CD14-positive monocyte (primary cell): ENCODE data around the gene BAZ2B. TPM values are rescaled to one million over a fixed set of nuclear protein-coding genes. Genes with fewer than 3 reads are reported as not detected.
A peak's percentile ranks its signal among the peaks of the same experiment; 100 is the strongest.

ENCODE experiments used
- DNase-seq, 3 donors: peaks; one replicate each; pipeline ENCODE4 v3.0.0-alpha.2; 2011 to 2022
- H2AFZ ChIP-seq: 2 replicates; pipeline ENCODE4 v1.6.0; 2012; ENCODE audit warnings: mild to moderate bottlenecking, low read depth, low read length, inconsistent platforms; ENCODE audit not compliant: insufficient read depth, poor library complexity, severe bottlenecking
- H3K27ac ChIP-seq, 2 donors: 1 replicate in 1 of 2; 2 replicates in 1 of 2; pipeline ENCODE4 v1.5.1; 2012 to 2013; ENCODE audit warnings: low read length in 2 of 2, control low read depth in 1 of 2, inconsistent platforms in 1 of 2, low read depth in 1 of 2, mild to moderate bottlenecking in 1 of 2
- H3K27me3 ChIP-seq, 2 donors: one replicate each; pipeline versions ENCODE4 v1.6.0 to v1.6.1; 2011 to 2013; ENCODE audit warnings: low read length in 2 of 2; ENCODE audit not compliant: control insufficient read depth in 2 of 2, insufficient read depth in 2 of 2
- H3K36me3 ChIP-seq, 2 donors: replicated peaks in 1 of 2; 1 replicate in 1 of 2; 2 replicates in 1 of 2; pipeline versions ENCODE4 v1.5.1 to v1.6.1; 2012 to 2013; ENCODE audit warnings: low read length in 2 of 2, control low read depth in 1 of 2, inconsistent platforms in 1 of 2, mild to moderate bottlenecking in 1 of 2; ENCODE audit not compliant: insufficient read depth in 2 of 2, control insufficient read depth in 1 of 2
- H3K4me1 ChIP-seq, 2 donors: 1 replicate in 1 of 2; 2 replicates in 1 of 2; pipeline versions ENCODE4 v1.5.1 to v1.6.1; 2012 to 2013; ENCODE audit warnings: low read length in 2 of 2, control low read depth in 1 of 2, inconsistent platforms in 1 of 2, mild to moderate bottlenecking in 1 of 2, moderate library complexity in 1 of 2; ENCODE audit not compliant: insufficient read depth in 2 of 2, control insufficient read depth in 1 of 2
- H3K4me2 ChIP-seq: replicated peaks from 2 replicates; pipeline ENCODE3; 2012; ENCODE audit warnings: low read length, moderate library complexity, mild to moderate bottlenecking; ENCODE audit not compliant: poor library complexity, severe bottlenecking; ENCODE audit errors: extremely low read depth
- H3K4me3 ChIP-seq, 3 experiments: fragments of 200-600 bp in 1 of 3; sonication (generic) in 1 of 3; replicated peaks in 1 of 3; 1 replicate in 2 of 3; 2 replicates in 1 of 3; pipeline ENCODE4 v1.5.1; 2011 to 2013; ENCODE audit warnings: low read length in 3 of 3, mild to moderate bottlenecking in 3 of 3, control low read depth in 2 of 3, low read depth in 2 of 3, inconsistent platforms in 1 of 3, moderate library complexity in 1 of 3
- H3K79me2 ChIP-seq: 2 replicates; pipeline ENCODE4 v1.6.0; 2012; ENCODE audit warnings: mild to moderate bottlenecking, control low read depth, inconsistent platforms, low read length, moderate library complexity; ENCODE audit not compliant: insufficient read depth
- H3K9ac ChIP-seq: 2 replicates; pipeline ENCODE4 v1.6.0; 2017; ENCODE audit warnings: low read length, mild to moderate bottlenecking; ENCODE audit not compliant: insufficient read depth, poor library complexity, severe bottlenecking
- H3K9me3 ChIP-seq, 2 donors: replicated peaks in 1 of 2; 1 replicate in 1 of 2; 2 replicates in 1 of 2; pipeline versions ENCODE4 v1.5.1 to v1.6.1; 2012 to 2013; ENCODE audit warnings: low read length in 2 of 2, control low read depth in 1 of 2; ENCODE audit not compliant: control insufficient read depth in 1 of 2, insufficient read depth in 1 of 2
- H4K20me1 ChIP-seq: 2 replicates; pipeline ENCODE4 v1.6.0; 2012; ENCODE audit warnings: mild to moderate bottlenecking, low read length, control low read depth, moderate library complexity; ENCODE audit not compliant: insufficient read depth
- H3K27ac Mint-ChIP-seq, 7 donors: one replicate each; pipeline ENCODE4 v1.8.0; 2020; ENCODE audit warnings: mild to moderate bottlenecking in 7 of 7, mixed read lengths in 7 of 7, moderate library complexity in 6 of 7, inconsistent platforms in 2 of 7
- H3K27me3 Mint-ChIP-seq, 3 donors: one replicate each; pipeline ENCODE4 v1.8.0; 2021 to 2022; ENCODE audit warnings: low read depth in 3 of 3, mild to moderate bottlenecking in 3 of 3, mixed read lengths in 3 of 3, moderate library complexity in 3 of 3, inconsistent platforms in 1 of 3
- H3K36me3 Mint-ChIP-seq, 2 donors: one replicate each; pipeline ENCODE4 v1.8.0; 2020; ENCODE audit warnings: mixed read lengths in 2 of 2, inconsistent platforms in 1 of 2, mild to moderate bottlenecking in 1 of 2
- H3K4me1 Mint-ChIP-seq: one replicate; pipeline ENCODE4 v1.8.0; 2020; ENCODE audit warnings: mild to moderate bottlenecking, mixed read lengths
- H3K4me3 Mint-ChIP-seq, 2 donors: one replicate each; pipeline ENCODE4 v1.8.0; 2020; ENCODE audit warnings: mild to moderate bottlenecking in 2 of 2, mixed read lengths in 2 of 2, moderate library complexity in 1 of 2
- H3K9me3 Mint-ChIP-seq, 7 donors: one replicate each; pipeline ENCODE4 v1.8.0; 2020 to 2022; ENCODE audit warnings: mixed read lengths in 7 of 7, mild to moderate bottlenecking in 6 of 7, moderate library complexity in 6 of 7, inconsistent platforms in 2 of 7
- CTCF ChIP-seq: fragments of 200-600 bp; IDR thresholded peaks from one replicate; pipeline ENCODE4 v1.8.0; 2022; ENCODE audit warnings: antibody characterized with exemption, mild to moderate bottlenecking
- WGBS: methylation state at CpG from one replicate; pipeline ENCODE4 v1.1.5; 2013; ENCODE audit warnings: missing lambda C conversion rate; ENCODE audit not compliant: insufficient coverage; 5-methylcytosine and 5-hydroxymethylcytosine counted together
- intact Hi-C, 2 donors: fragments of 100-400 bp; cut with micrococcal nuclease; formaldehyde crosslinking; loops; one replicate each; pipeline versions ENCODE4 v1.15.0 to v1.15.1; 2023
- polyA plus RNA-seq, 3 donors: library from polyadenylated mRNA; depleted of rRNA in 1 of 3; unstranded in 2 of 3; stranded (reverse) in 1 of 3; fragments of 300-500 nt in 2 of 3; fragments of >200 nt in 1 of 3; fragmentation: Illumina TruSeq in 2 of 3; gene quantifications; 1 replicate in 2 of 3; 2 replicates in 1 of 3; pipeline ENCODE4 v1.2.3, GENCODE V29; 2012 to 2021

Gene BAZ2B
- polyA plus RNA-seq, 3 donors: 12.9 to 34.2 (median 31.6) TPM

GRCh38 chr2:159545085-159545484, 71.3 kb downstream of the BAZ2B start:
- H3K4me3 Mint-ChIP-seq: no peak overlapping the region
- H3K27ac Mint-ChIP-seq: peak overlapping the region in 1 of 7 donors; percentile 11

GRCh38 chr2:159542101-159542500, 74.2 kb downstream of the BAZ2B start:
- H3K27ac ChIP-seq: no peak overlapping the region
- no peak for TF ChIP-seq CTCF
- peaks cover 5 to 14% (median 9%) of the 10 kb centered on the region in 7 donors for H3K9me3 Mint-ChIP-seq
- H3K4me2 ChIP-seq: no peak overlapping the region
- intact Hi-C loops: no loop called here
- H3K27me3 Mint-ChIP-seq: no peaks in the 10 kb centered on the region
- H3K9me3 ChIP-seq: peaks cover 0 to 3% of the 10 kb centered on the region in 2 donors
- DNase-seq: no peak
- no peaks in the 10 kb centered on the region for H3K27me3 ChIP-seq
- peaks cover 5% of the 10 kb centered on the region for H3K4me1 Mint-ChIP-seq
- peaks cover 33 to 68% of the 10 kb centered on the region in 2 donors for H3K36me3 Mint-ChIP-seq
- no peak overlapping the region for H3K4me3 Mint-ChIP-seq
- H3K36me3 ChIP-seq: peaks cover 8 to 58% of the 10 kb centered on the region in 2 donors
- H3K9ac ChIP-seq: no peak overlapping the region
- peak overlapping the region in 2 of 7 donors; percentile 13 to 24 for H3K27ac Mint-ChIP-seq
- no peaks in the 10 kb centered on the region for H3K4me1 ChIP-seq
- peaks cover 56% of the 10 kb centered on the region for H3K79me2 ChIP-seq
- H4K20me1 ChIP-seq: peaks cover 55% of the 10 kb centered on the region
- no peak overlapping the region for H2AFZ ChIP-seq
- no peak overlapping the region for H3K4me3 ChIP-seq

More at GRCh38 chr2:159545085-159545484, 71.3 kb downstream of the BAZ2B start:
- H3K27ac ChIP-seq: no peak overlapping the region
- peaks cover 31 to 49% of the 10 kb centered on the region in 2 donors for H3K36me3 Mint-ChIP-seq
- H3K79me2 ChIP-seq: peaks cover 60% of the 10 kb centered on the region
- H3K9ac ChIP-seq: no peak overlapping the region
- no peak overlapping the region for H2AFZ ChIP-seq
- H3K27me3 ChIP-seq: no peaks in the 10 kb centered on the region
- H4K20me1 ChIP-seq: peaks cover 34% of the 10 kb centered on the region
- peaks cover 5 to 14% (median 9%) of the 10 kb centered on the region in 7 donors for H3K9me3 Mint-ChIP-seq
- H3K4me2 ChIP-seq: no peak overlapping the region
- no peak overlapping the region for H3K4me3 ChIP-seq
- no peak for DNase-seq
- peaks cover 0 to 3% of the 10 kb centered on the region in 2 donors for H3K9me3 ChIP-seq
- peaks cover 15% of the 10 kb centered on the region for H3K4me1 Mint-ChIP-seq
- WGBS: no CpG with 5 or more reads among the region's 1 CpG
- no peak for TF ChIP-seq CTCF
- H3K27me3 Mint-ChIP-seq: no peaks in the 10 kb centered on the region
- H3K36me3 ChIP-seq: peaks cover 11 to 37% of the 10 kb centered on the region in 2 donors
- H3K4me1 ChIP-seq: peaks cover 11 to 13% of the 10 kb centered on the region in 2 donors
- intact Hi-C loops: no loop called here
